HG03457 (cell line): ENCODE data around the gene SERPINF2.
"Not testable (repeated sequence)": the region's sequence is repeated elsewhere in the genome, so short reads cannot be mapped to it uniquely, and the experiment has no call there.

Experiments
- ATAC-seq: cut with Tn5 transposase; IDR thresholded peaks from one replicate; pipeline ENCODE4 v1.9.1; 2021; ENCODE audit warnings: moderate number of reproducible peaks; ENCODE audit not compliant: unreplicated experiment

The SERPINF2 gene

GRCh38 chr17:1786708-1787107 is 44.0 kb downstream of the SERPINF2 start:
- no peak for ATAC-seq

- no peak for ATAC-seq
Measured at GRCh38 chr17:1787301-1787902, 44.7 kb downstream of the SERPINF2 start.

GRCh38 chr17:1789936-1790335 is 47.3 kb downstream of the SERPINF2 start:
- ATAC-seq: no peak

GRCh38 chr17:1792495-1793446 is 50.1 kb downstream of the SERPINF2 start:
- no peak for ATAC-seq

- ATAC-seq: no peak
Measured at GRCh38 chr17:1793447-1793806, 50.8 kb downstream of the SERPINF2 start.

- ATAC-seq: no peak
Measured at GRCh38 chr17:1796800-1797199, 54.1 kb downstream of the SERPINF2 start.

- no peak for ATAC-seq
Measured at GRCh38 chr17:1797323-1797722, 54.7 kb downstream of the SERPINF2 start.

GRCh38 chr17:1797846-1798245 is 55.2 kb downstream of the SERPINF2 start:
- ATAC-seq: not testable (repeated sequence)

- no peak for ATAC-seq
Measured at GRCh38 chr17:1800240-1800639, 57.6 kb downstream of the SERPINF2 start.

- ATAC-seq: no peak
Measured at GRCh38 chr17:1800712-1801111, 58.0 kb downstream of the SERPINF2 start.

- no peak for ATAC-seq
Measured at GRCh38 chr17:1802429-1802828, 59.8 kb downstream of the SERPINF2 start.

GRCh38 chr17:1803280-1803679 is 60.6 kb downstream of the SERPINF2 start:
- no peak for ATAC-seq
